HepG2 (cell line): ENCODE results near the gene PLCXD3. TPM values are rescaled to one million over a fixed set of nuclear protein-coding genes. Genes with fewer than 3 reads are reported as not detected.

ENCODE experiments used
- ATAC-seq: fragments of 200-7000 bp; cut with Tn5 transposase; 3 replicates; pipeline ENCODE4 v1.9.1; 2020; ENCODE audit warnings: mild to moderate bottlenecking, moderate library complexity
- BruUV-seq: library from RNA; stranded (reverse); fragments of 400-500 nt; replicated peaks from 2 replicates; lab custom pipeline; 2021; lab: Mats Ljungman, UMichigan
- CTCF ChIA-PET: fragments of 300-600 bp; formaldehyde crosslinking; extraction: SDS; loops from one replicate; lab custom pipeline; 2021; ENCODE audit warnings: low total read pairs, inconsistent platforms, low intra/inter-chr PET ratio; lab: Yijun Ruan, JAX
- POLR2A ChIA-PET: fragments of 350-600 bp; sonication (Branson Sonifier 250); formaldehyde crosslinking; loops from one replicate; lab custom pipeline; 2020; ENCODE audit warnings: antibody characterized with exemption, inconsistent platforms; lab: Yijun Ruan, JAX
- DNase-seq: peaks from one replicate; pipeline ENCODE4 v3.0.0-alpha.2; 2015; ENCODE audit warnings: low spot score
- FAIRE-seq: peaks from 3 replicates; lab custom pipeline; 2011; peaks lifted over from hg19 to GRCh38; lab: Jason Lieb, UNC
- H2AFZ ChIP-seq: one replicate; pipeline ENCODE4 v1.6.1; 2011; ENCODE audit warnings: low read length, inconsistent platforms
- H3K27ac ChIP-seq: fragments of 300-600 bp; 3 replicates; pipeline ENCODE4 v1.8.0; 2011; ENCODE audit warnings: mixed run types, mild to moderate bottlenecking, mixed read lengths, low read length, inconsistent platforms; ENCODE audit not compliant: insufficient read depth; ENCODE audit errors: extremely low read length
- H3K27me3 ChIP-seq, 2 experiments: fragments of 200-600 bp in 1 of 2; 2 replicates in 1 of 2; 3 replicates in 1 of 2; pipeline versions ENCODE4 v1.6.0 to v1.8.0; 2011; ENCODE audit warnings: low read length in 2 of 2, mild to moderate bottlenecking in 2 of 2, moderate library complexity in 2 of 2, inconsistent platforms in 1 of 2; ENCODE audit not compliant: insufficient read depth in 2 of 2, control insufficient read depth in 1 of 2
- H3K36me3 ChIP-seq, 2 experiments: fragments of 200-600 bp in 1 of 2; replicated peaks in 1 of 2; 2 replicates in 1 of 2; 3 replicates in 1 of 2; pipeline versions ENCODE4 v1.5.1 to v1.8.0; 2011; ENCODE audit warnings: low read length in 2 of 2, inconsistent platforms in 1 of 2; ENCODE audit not compliant: insufficient read depth in 2 of 2, control insufficient read depth in 1 of 2
- H3K4me1 ChIP-seq: 2 replicates; pipeline ENCODE4 v1.5.1; 2012; ENCODE audit warnings: low read length, inconsistent platforms; ENCODE audit not compliant: insufficient read depth
- H3K4me2 ChIP-seq: 2 replicates; pipeline ENCODE4 v1.6.0; 2011; ENCODE audit warnings: low read depth, low read length, inconsistent platforms
- H3K4me3 ChIP-seq, 3 experiments: fragments of 200-600 bp in 1 of 3; sonication (generic), shearing (Covaris generic) in 1 of 3; replicated peaks in 1 of 3; 2 replicates each; pipeline ENCODE4 v1.5.1; 2011 to 2016; ENCODE audit warnings: low read length in 3 of 3, inconsistent platforms in 2 of 3, low read depth in 2 of 3, mild to moderate bottlenecking in 2 of 3, control low read depth in 1 of 3, mixed read lengths in 1 of 3; ENCODE audit not compliant: insufficient read depth in 1 of 3
- H3K79me2 ChIP-seq: one replicate; pipeline ENCODE4 v1.6.1; 2011; ENCODE audit warnings: low read length, inconsistent platforms; ENCODE audit not compliant: insufficient read depth
- H3K9ac ChIP-seq: 2 replicates; pipeline ENCODE4 v1.6.0; 2011; ENCODE audit warnings: mild to moderate bottlenecking, low read depth, low read length, inconsistent platforms; ENCODE audit not compliant: insufficient read depth
- H3K9me3 ChIP-seq: 2 replicates; pipeline ENCODE4 v1.5.1; 2012; ENCODE audit warnings: mild to moderate bottlenecking, low read length
- H4K20me1 ChIP-seq: 2 replicates; pipeline ENCODE4 v1.6.0; 2011; ENCODE audit warnings: inconsistent platforms, mild to moderate bottlenecking, low read length, moderate library complexity; ENCODE audit not compliant: insufficient read depth
- LRRFIP1 ChIP-seq: sonication (generic); formaldehyde crosslinking; conservative IDR thresholded peaks from 2 replicates; pipeline ENCODE4 v1.4.0; 2020; ENCODE audit warnings: missing genetic modification reagents
- ZFAT ChIP-seq: sonication (generic); formaldehyde crosslinking; conservative IDR thresholded peaks from 2 replicates; pipeline ENCODE4 v1.8.1; 2023; ENCODE audit warnings: missing genetic modification reagents, inconsistent platforms
- ZNF709 ChIP-seq: sonication (generic); formaldehyde crosslinking; IDR thresholded peaks from 2 replicates; pipeline ENCODE4 v1.5.0; 2020; ENCODE audit warnings: mild to moderate bottlenecking, missing genetic modification reagents
- ZNF724P ChIP-seq: sonication (generic); formaldehyde crosslinking; IDR thresholded peaks from 2 replicates; pipeline ENCODE4 v1.8.0; 2022; ENCODE audit warnings: missing genetic modification reagents, borderline replicate concordance
- ZNF790 ChIP-seq: sonication (generic); formaldehyde crosslinking; IDR thresholded peaks from 2 replicates; pipeline ENCODE4 v1.8.0; 2022; ENCODE audit warnings: missing genetic modification reagents, mild to moderate bottlenecking, borderline replicate concordance
- WGBS: methylation state at CpG from one replicate; pipeline ENCODE4 v1.1.6; 2017; ENCODE audit warnings: low lambda C conversion rate; 5-methylcytosine and 5-hydroxymethylcytosine counted together
- in situ Hi-C: cut with HindIII; loops from 2 replicates; pipeline ENCODE4 v1.10.0; 2017; ENCODE audit warnings: low pct_unique_long_range_greater_than_20kb; ENCODE audit not compliant: extremely low pct_ligation_motif_present
- intact Hi-C: fragments of 100-400 bp; cut with micrococcal nuclease; formaldehyde crosslinking; loops from one replicate; pipeline ENCODE4 v1.10.0; 2022; ENCODE audit not compliant: unreplicated experiment
- polyA plus RNA-seq, 8 experiments: library from polyadenylated mRNA; depleted of rRNA in 3 of 8; stranded (reverse) in 7 of 8; unstranded in 1 of 8; fragments of >200 nt; fragmentation: Illumina TruSeq in 4 of 8; extraction: Trizol in 4 of 8; gene quantifications; 2 replicates each; pipeline versions ENCODE4 v1.2.1 to v1.2.3, GENCODE V29; 2011 to 2016; ENCODE audit warnings: low read depth in 4 of 8, missing spikeins in 1 of 8, mixed read lengths in 1 of 8; ENCODE audit not compliant: insufficient read depth in 1 of 8
- total RNA-seq, 5 experiments: library from RNA; depleted of rRNA; stranded (reverse); fragments of >200 nt; fragmentation: Illumina TruSeq; extraction: Trizol; gene quantifications; 2 replicates each; pipeline ENCODE4 v1.2.3, GENCODE V29; 2016; ENCODE audit warnings: low read depth in 1 of 5
- TF ChIP-seq, protein P1 (sequence below): sonication (generic); formaldehyde crosslinking; IDR thresholded peaks from 2 replicates; pipeline ENCODE4 v1.4.0; 2020; ENCODE audit warnings: missing genetic modification reagents, borderline replicate concordance

The PLCXD3 gene
- total and polyA plus RNA-seq, 2 of the 13 experiments (the other 11 are each of a cell fraction or from before 2014, with no cell fraction given) = not detected

GRCh38 chr5:41452506-41452905 is 57.9 kb downstream of the PLCXD3 start (continued):
- TF ChIP-seq ZNF724P (CRISPR knock-in tag) = no peak

- H3K79me2 ChIP-seq = no peaks in the 10 kb centered on the region
- in situ Hi-C loops (no loop called here), intact Hi-C loops (no loop called here)
- no peak for DNase-seq
- no peaks in the 10 kb centered on the region for H4K20me1 ChIP-seq
- no peak overlapping the region for H3K9ac ChIP-seq
- CTCF ChIA-PET = no interaction called here
- no peak overlapping the region for H3K4me3 ChIP-seq
- H3K4me1 ChIP-seq = no peaks in the 10 kb centered on the region
- WGBS = 57% methylated on average over 3 of the region's 3 CpGs
- no peaks in the 10 kb centered on the region for H3K36me3 ChIP-seq
- no peak overlapping the region for H2AFZ ChIP-seq
- no peak overlapping the region for H3K27ac ChIP-seq
- no peak for ATAC-seq
- H3K4me2 ChIP-seq = no peak overlapping the region
- H3K9me3 ChIP-seq = no peaks in the 10 kb centered on the region
- no peak for TF ChIP-seq ZNF709 (CRISPR knock-in tag)
- TF ChIP-seq, all 625 proteins: peak for 0
- no peaks in the 10 kb centered on the region for H3K27me3 ChIP-seq
- POLR2A ChIA-PET = no interaction called here
- no TSS peak for BruUV-seq
- FAIRE-seq = no peak
Observed at GRCh38 chr5:41447650-41448510, 62.5 kb downstream of the PLCXD3 start.

GRCh38 chr5:41445937-41446563 is 64.4 kb downstream of the PLCXD3 start:
- CTCF ChIA-PET = no interaction called here
- Histone ChIP-seq H3K79me2 (no peaks in the 10 kb centered on the region), H3K4me2 (no peak overlapping the region), H3K9me3 (no peaks in the 10 kb centered on the region), H4K20me1 (no peaks in the 10 kb centered on the region), H3K27me3 (no peaks in the 10 kb centered on the region), H3K27ac (no peak overlapping the region), H3K9ac (no peak overlapping the region), H3K4me1 (no peaks in the 10 kb centered on the region), H2AFZ (no peak overlapping the region), H3K4me3 (no peak overlapping the region), H3K36me3 (no peaks in the 10 kb centered on the region)
- in situ Hi-C loops (no loop called here), intact Hi-C loops (no loop called here)
- POLR2A ChIA-PET = no interaction called here
- no TSS peak for BruUV-seq
- DNase-seq = no peak
- ATAC-seq = no peak
- WGBS = 52% methylated on average over 16 of the region's 16 CpGs
- FAIRE-seq = no peak
- TF ChIP-seq ZNF790 (CRISPR knock-in tag) = no peak
- no peak for TF ChIP-seq ZFAT (CRISPR knock-in tag)
- TF ChIP-seq, protein P1, sequence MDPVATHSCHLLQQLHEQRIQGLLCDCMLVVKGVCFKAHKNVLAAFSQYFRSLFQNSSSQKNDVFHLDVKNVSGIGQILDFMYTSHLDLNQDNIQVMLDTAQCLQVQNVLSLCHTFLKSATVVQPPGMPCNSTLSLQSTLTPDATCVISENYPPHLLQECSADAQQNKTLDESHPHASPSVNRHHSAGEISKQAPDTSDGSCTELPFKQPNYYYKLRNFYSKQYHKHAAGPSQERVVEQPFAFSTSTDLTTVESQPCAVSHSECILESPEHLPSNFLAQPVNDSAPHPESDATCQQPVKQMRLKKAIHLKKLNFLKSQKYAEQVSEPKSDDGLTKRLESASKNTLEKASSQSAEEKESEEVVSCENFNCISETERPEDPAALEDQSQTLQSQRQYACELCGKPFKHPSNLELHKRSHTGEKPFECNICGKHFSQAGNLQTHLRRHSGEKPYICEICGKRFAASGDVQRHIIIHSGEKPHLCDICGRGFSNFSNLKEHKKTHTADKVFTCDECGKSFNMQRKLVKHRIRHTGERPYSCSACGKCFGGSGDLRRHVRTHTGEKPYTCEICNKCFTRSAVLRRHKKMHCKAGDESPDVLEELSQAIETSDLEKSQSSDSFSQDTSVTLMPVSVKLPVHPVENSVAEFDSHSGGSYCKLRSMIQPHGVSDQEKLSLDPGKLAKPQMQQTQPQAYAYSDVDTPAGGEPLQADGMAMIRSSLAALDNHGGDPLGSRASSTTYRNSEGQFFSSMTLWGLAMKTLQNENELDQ (CRISPR knock-in tag) = no peak
- no peak for TF ChIP-seq LRRFIP1
